ENCODE data around the gene ZNF217.
"Not testable (repeated sequence)": the region's sequence is repeated elsewhere in the genome, so short reads cannot be mapped to it uniquely, and the experiment has no call there.

ZNF217 gene

DNA sequence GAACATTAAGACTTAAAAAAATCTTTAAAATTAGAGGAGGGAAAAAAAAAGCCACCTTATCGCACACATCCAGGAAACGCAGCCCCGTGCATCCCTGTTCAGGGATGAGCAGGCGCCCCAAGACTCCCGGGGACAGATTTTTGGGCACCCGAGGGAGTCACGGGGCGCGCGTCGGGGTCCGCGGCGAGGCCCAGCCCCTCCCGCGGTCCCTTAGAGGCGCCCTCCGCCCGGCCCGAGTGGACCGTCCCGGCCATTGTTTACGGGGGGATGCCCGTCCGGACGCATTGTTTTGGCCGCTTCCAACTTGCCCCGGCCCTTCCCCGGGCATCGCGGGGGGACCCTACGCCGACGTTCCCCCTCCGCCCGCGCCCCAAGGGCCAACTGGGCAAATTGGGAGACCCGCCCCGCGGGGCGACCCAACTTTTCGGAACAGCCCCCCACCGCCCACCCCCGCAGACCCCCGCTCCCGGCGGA is 610 bp downstream of the ZNF217 start:
- TF ChIP-seq, protein P1, sequence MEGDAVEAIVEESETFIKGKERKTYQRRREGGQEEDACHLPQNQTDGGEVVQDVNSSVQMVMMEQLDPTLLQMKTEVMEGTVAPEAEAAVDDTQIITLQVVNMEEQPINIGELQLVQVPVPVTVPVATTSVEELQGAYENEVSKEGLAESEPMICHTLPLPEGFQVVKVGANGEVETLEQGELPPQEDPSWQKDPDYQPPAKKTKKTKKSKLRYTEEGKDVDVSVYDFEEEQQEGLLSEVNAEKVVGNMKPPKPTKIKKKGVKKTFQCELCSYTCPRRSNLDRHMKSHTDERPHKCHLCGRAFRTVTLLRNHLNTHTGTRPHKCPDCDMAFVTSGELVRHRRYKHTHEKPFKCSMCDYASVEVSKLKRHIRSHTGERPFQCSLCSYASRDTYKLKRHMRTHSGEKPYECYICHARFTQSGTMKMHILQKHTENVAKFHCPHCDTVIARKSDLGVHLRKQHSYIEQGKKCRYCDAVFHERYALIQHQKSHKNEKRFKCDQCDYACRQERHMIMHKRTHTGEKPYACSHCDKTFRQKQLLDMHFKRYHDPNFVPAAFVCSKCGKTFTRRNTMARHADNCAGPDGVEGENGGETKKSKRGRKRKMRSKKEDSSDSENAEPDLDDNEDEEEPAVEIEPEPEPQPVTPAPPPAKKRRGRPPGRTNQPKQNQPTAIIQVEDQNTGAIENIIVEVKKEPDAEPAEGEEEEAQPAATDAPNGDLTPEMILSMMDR (IDR thresholded peaks at IDR 0.05; ENCODE audit: insufficient read depth, missing control alignments) = no peak
- FAIRE-seq = no peak
- no peak for DNase-seq (ENCODE audit: insufficient read length, low spot score)

DNA sequence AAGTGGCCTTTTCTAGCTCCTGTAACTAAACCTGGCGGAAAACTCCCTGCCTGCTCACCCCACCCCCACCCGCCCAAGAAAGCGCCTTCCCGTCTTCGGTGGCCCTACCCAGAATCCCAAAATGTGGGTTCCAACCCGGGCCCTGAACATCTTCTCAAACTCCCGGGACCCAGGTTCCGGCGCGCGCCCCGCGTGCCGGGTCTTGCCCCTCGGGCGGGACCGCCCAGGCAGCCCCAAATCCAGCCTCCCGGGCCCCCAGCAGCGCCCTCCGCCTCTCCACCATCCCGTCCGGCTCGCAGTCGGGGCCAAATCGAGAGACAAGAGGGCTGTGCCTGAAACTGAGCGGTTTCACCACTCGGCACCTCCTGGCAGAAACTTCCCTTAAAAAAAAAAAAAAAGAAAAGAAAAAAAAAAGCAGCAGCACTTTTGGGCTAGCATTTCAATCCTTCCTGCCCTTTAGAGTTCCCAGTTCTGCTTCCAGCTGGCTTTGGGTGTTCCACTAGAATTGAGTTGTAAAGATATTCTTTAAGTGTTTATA is 1.1 kb downstream of the ZNF217 start:
- not testable (repeated sequence) for DNase-seq (ENCODE audit: insufficient read length, low spot score); FAIRE-seq

DNA sequence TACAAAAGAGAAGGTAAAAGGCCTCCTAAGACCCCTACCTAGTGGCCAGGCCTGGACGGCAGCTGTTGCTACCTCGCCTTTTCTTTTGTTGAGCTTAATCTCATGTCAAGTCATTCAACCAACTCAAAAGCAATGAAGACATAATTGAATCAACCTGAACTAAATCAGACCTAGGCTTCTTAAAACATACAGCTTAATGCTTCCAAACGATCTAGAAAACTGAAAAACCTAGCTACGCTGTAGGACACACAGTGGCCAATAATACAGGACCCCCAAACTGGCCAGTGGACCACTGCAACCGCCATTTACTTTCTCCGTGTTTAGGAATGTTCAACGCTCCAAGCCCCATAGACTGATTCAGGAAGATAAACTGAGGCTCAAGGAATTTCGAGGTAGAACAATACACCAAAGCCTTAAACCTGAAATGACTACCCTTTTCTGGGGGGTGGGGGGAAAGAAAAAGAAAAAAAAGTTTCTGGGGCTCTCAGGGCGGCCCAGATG is 1.6 kb downstream of the ZNF217 start:
- not testable (repeated sequence) for FAIRE-seq

DNA sequence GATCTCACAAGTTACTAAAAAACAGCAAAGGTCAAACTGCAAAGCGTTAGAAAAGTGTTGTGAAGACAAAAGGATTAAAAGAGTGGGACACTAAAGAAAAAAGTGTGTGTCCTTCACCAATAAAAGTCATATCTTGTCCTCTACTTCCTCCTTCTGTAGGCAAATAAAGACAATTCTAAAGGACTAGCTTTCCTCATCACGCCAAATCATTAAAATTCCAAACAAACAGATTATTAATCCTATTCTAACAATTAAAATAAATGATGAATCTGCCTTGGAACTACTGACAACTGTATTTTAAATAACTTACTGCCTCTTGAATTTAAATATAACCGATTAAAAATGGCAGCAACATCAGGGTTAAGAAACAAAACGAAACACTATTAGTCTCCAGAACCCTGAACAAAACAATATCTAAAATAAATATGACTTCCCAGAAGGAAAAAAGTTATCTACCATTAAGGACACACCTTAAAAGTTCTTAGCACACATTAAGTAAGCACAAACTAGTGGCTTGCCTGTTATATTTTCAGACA is 2.4 kb downstream of the ZNF217 start:
- DNase-seq (ENCODE audit: insufficient read length, low spot score); FAIRE-seq: not testable (repeated sequence)

More for the DNA sequence above, 1.6 kb downstream of the ZNF217 start:
- not testable (repeated sequence) for DNase-seq (ENCODE audit: insufficient read length, low spot score)

DNA sequence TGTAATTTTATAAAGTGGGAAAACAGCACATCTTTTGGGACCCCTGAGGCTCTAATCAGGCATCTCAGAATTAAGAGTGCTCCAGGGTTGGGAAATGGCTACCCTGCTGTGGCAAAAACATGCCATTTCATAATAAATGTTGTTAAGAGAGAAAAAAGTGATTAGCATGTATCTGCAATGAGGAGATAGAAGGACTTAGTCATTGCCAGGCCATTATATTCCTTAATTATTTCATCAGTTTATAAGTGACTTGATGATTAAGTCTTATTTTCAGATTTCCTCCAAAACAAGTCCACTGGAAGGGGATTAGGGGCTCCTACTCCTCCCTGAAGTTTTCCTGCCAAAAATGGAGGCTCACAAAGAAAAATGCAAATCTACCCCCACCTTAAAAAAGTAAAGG is 3.0 kb downstream of the ZNF217 start:
- not testable (repeated sequence) for DNase-seq (ENCODE audit: insufficient read length, low spot score); FAIRE-seq

DNA sequence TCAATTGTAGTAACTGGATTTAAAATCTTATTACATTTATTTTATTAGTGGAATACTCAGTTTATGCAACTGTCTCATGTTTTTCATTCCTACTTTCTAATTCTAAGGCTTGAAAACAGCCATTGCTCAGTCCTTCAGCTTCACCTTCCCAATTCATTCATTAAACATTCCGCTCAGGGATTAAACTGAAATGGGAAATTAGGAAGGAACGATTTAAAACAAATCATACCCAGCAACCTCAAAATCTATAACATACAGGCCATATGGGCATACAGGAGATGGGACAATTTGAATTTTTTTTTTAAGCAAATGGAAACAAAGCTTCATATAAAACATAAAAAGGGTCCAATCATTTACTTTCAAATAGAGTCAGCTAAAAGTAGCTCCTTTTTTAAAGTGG is 3.5 kb downstream of the ZNF217 start:
- not testable (repeated sequence) for DNase-seq (ENCODE audit: insufficient read length, low spot score); FAIRE-seq

DNA sequence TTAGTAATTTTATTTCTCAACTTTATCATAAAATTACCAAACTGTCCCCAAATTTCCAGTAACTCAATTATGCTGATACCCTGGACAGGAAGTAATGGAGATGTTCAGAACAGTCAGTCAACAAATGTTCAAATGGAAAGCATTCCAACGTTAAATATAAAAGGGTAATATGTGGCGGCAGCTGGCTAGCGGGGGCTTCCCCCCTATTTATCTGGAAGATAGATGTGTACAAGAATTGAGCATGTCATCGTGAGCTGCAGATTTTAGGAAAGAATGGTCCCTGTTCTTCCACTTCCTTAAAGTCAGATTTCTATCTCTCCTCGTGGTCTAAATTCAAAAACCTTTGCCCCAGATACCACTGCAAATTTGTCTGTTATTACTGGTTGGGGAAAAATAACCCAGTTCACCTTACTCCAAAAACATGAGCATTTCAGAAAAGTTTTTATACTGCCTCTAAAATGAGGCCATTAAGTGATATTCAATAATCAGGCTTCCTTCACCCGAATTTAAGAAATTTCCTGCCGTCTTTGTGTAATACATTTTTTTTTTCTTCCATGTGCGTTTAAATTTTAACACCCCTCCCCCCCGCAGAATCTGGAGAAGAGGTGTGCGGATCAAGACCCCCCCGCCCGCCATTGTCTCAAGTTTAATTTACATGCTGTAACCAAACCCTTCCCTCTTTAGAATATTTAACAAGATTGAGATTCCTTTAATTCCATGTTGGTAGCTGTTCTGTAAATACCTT is 4.1 kb downstream of the ZNF217 start:
- not testable (repeated sequence) for FAIRE-seq; DNase-seq (ENCODE audit: insufficient read length, low spot score)

DNA sequence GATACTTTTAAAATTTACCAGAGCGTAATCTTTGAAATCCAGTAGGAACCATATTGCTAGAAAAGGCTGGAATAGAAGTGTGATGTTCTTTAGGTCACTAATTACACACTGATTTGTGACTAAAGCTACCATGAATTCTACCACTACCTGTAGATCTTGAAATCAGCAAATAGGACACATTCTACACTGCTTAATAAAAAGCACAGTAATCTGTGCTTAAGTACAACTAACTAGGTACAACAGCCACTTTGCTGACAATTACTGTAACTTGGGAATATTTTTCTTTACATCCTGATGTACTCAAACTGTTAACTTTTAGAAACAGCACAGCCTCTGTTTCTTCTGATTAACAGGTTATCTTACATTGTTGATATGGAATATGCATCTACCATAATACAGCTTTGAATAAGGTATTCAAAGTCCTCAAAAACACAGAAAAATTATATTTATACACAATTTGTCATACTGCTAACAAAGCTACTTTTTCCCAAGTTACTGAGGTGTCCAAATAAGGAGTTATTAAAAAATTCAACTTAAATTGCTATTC is 6.4 kb downstream of the ZNF217 start:
- not testable (repeated sequence) for FAIRE-seq; DNase-seq (ENCODE audit: insufficient read length, low spot score)

DNA sequence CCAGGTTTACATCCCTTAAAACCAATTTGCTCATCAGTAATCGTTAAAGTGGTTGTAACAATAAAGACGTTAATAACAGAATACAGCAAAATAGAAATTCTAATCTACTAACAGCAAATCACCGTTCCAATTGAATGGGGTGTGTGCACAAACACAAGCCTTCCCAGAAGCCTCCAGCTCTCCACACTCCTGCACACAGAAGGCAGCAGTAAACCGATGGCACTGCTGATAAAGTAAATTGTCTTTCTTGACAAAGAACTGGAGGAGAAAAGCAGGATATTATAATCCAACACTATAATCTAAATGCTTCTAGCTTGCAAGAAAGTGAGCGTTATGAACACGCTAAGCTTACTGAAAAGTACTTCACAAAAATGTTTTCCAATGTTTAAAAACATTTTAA is 7.0 kb downstream of the ZNF217 start:
- no peak for FAIRE-seq
- no peak for DNase-seq (ENCODE audit: insufficient read length, low spot score)
- TF ChIP-seq, protein P1 (IDR thresholded peaks at IDR 0.05; ENCODE audit: insufficient read depth, missing control alignments) = no peak

DNA sequence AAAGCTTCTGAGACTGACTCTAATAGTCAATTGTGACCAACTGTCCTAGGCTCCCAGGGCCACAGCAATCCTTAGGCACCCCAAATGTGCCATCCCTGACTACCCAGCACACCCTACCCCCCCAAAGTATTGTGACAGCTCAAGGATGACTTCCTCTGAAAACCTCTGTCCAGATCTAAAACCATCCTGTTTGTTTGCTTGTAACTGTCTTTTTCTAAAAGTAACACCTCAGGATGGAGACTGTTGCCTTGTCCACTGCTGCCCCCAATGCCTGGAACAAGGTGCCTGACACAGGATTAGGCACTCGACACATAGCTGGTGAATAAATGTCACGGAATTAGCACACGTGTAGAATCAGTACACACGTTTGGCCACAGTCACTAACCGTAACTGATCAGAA is 7.7 kb downstream of the ZNF217 start:
- DNase-seq (ENCODE audit: insufficient read length, low spot score); FAIRE-seq: not testable (repeated sequence)

DNA sequence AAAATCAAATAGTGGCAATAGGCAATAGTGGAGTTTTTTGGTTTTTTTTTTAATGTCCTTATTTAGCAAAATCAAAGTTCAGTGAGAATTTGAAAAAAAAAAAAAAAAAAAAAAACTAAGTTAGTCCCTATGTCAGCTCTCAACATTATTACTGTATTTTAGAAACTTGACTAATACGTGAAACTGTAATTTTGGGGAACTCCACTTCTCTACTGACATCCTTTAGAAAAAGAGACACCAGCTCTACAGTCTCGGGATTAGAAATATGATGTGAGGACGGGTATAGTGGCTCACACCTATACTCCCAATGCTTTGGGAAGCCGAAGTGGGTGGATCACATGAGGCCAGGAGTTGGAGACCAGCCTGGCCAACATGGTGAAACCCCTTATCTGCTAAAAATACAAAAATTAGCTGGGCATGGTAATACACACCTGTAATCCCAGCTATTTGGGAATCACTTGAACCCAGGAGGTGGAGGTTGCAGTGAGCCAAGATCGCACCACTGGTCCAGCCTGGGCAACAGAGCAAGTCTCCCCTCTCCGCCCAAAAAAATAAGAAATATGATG is 8.6 kb downstream of the ZNF217 start:
- not testable (repeated sequence) for DNase-seq (ENCODE audit: insufficient read length, low spot score); FAIRE-seq

DNA sequence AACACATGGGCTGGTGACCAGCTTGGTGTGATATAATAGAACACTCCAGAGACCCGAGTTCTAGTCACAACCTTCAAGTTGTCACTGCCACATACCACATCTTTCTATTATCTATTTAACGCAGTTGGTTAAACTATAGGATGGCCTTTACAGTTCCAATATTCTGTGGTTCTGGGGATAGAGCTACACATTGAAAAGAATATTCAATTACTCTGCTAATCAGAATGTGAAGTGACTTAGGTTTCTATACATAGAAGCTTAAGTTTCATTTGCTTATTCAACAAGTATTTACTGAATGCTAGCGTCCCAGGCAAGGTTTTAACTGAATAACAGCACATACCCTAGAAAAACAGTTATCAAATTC is 9.1 kb downstream of the ZNF217 start:
- not testable (repeated sequence) for FAIRE-seq; DNase-seq (ENCODE audit: insufficient read length, low spot score)

DNA sequence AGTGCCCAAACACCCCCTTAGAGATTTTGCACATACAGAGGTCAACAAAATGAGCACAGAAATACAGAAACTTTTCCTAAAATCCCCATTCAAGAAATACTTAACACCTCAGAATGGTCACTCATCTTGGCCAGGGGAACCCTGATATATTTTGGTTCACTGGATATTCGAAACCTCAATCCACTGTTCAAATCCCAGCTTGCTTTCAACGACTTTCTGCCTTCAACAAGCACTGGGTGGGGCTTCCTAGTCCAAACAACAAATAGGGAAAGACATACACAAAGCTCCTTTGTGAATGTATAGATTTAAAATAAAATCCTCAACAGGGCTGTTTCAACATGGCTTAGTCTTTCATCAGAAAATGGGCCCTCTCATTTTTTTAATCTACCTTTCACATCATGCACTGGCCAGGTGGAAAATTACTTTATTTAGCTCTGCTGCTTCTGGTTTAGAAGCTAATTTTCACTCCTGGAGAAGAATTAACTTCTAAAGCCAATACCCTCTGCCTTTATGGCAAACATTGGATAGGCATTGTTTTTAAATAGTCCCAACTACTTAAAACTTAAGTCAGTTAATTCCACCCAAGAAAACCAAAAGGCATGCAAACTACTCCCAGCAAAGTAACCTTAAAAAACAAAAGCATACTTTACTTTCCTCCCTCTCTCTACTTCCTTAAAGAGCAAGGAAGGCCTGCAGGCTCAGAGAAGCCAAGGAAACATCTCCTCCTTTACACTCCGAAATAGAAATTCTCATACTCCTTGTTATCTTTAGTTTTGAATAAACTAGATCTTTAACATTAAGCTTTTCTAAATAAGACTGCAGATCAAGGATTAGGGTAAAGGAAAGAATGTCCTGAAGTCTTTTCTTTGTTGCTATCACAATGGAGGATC is 9.7 kb downstream of the ZNF217 start:
- DNase-seq (ENCODE audit: insufficient read length, low spot score); FAIRE-seq: not testable (repeated sequence)

All from D721Med (cell line).